Osteocyte (in vitro differentiated cells): ENCODE measurements around the gene KIAA1191. TPM values are rescaled to one million over a fixed set of nuclear protein-coding genes. Genes with fewer than 3 reads are reported as not detected.
"Not testable (repeated sequence)": the region's sequence is repeated elsewhere in the genome, so short reads cannot be mapped to it uniquely, and the experiment has no call there.

Experiments
- DNase-seq: peaks from one replicate; pipeline ENCODE4 v3.0.0; 2021; ENCODE audit warnings: mixed read lengths; ENCODE audit not compliant: unreplicated experiment; ENCODE audit errors: extremely low spot score
- H3K27ac Mint-ChIP-seq: one replicate; pipeline ENCODE4 v1.8.0; 2021; ENCODE audit warnings: mild to moderate bottlenecking, mixed read lengths; ENCODE audit not compliant: unreplicated experiment
- H3K27me3 Mint-ChIP-seq: one replicate; pipeline ENCODE4 v1.8.0; 2021; ENCODE audit warnings: mixed read lengths; ENCODE audit not compliant: unreplicated experiment
- H3K36me3 Mint-ChIP-seq: one replicate; pipeline ENCODE4 v1.8.0; 2021; ENCODE audit warnings: mixed read lengths; ENCODE audit not compliant: unreplicated experiment
- H3K4me1 Mint-ChIP-seq: one replicate; pipeline ENCODE4 v1.8.0; 2021; ENCODE audit warnings: mixed read lengths; ENCODE audit not compliant: unreplicated experiment
- H3K4me3 Mint-ChIP-seq: one replicate; pipeline ENCODE4 v1.8.0; 2021; ENCODE audit warnings: mild to moderate bottlenecking, moderate library complexity, mixed read lengths; ENCODE audit not compliant: unreplicated experiment
- H3K9me3 Mint-ChIP-seq: one replicate; pipeline ENCODE4 v1.8.0; 2021; ENCODE audit warnings: mixed read lengths; ENCODE audit not compliant: unreplicated experiment
- CTCF ChIP-seq: fragments of 200-600 bp; sonication (generic); IDR thresholded peaks from 2 replicates; pipeline ENCODE4 v1.5.0; 2021; ENCODE audit warnings: antibody characterized with exemption, mild to moderate bottlenecking, moderate library complexity
- long read RNA-seq: library from polyadenylated mRNA; unstranded; transcript quantifications from one replicate; pipeline ENCODE4 v2.0.0, GENCODE V29; 2021
- total RNA-seq: library from RNA; stranded (reverse); gene quantifications from 2 replicates; pipeline ENCODE4 v1.2.1, GENCODE V29; 2021

Gene KIAA1191
- total RNA-seq, result 83.3 and 89.7 TPM in 2 replicates
- long read RNA-seq, transcript KIAA1191-201 (9 exons, 2,991 nt), result major isoform, 47 of 122 reads
- long read RNA-seq, partial matches to known transcripts, result 54 of 122 reads
- long read RNA-seq, other reads (novel, unspliced or antisense), result 14 of 122 reads

GRCh38 chr5:176361437-176362232, at the start of gene KIAA1191:
Gene KIAA1191 (minus strand): TSS chr5:176361764. CDS start chr5:176359508, 2,256 bp downstream.
- Mint-ChIP-seq H3K4me1 (peaks cover 20% of the 10 kb centered on the region), H3K27ac (peak within 1 kb of the TSS; percentile 90), H3K36me3 (peaks cover 9% of the 10 kb centered on the region), H3K27me3 (no peaks in the 10 kb centered on the region), H3K4me3 (peak within 1 kb of the TSS; percentile 98), H3K9me3 (no peaks in the 10 kb centered on the region)
- peak; percentile 96 for DNase-seq
- TF ChIP-seq CTCF, result peak; percentile 37

- Mint-ChIP-seq H3K27me3 (no peaks in the 10 kb centered on the region), H3K36me3 (peaks cover 15% of the 10 kb centered on the region), H3K9me3 (no peaks in the 10 kb centered on the region), H3K4me1 (peaks cover 51% of the 10 kb centered on the region), H3K4me3 (no peak overlapping the region), H3K27ac (no peak overlapping the region)
- TF ChIP-seq CTCF, result no peak
- DNase-seq, result no peak
Observed at GRCh38 chr5:176410486-176411180, 49.1 kb upstream of the KIAA1191 start.

- peaks cover 18% of the 10 kb centered on the region for H3K36me3 Mint-ChIP-seq
- no peak overlapping the region for H3K4me3 Mint-ChIP-seq
- peaks cover 43% of the 10 kb centered on the region for H3K4me1 Mint-ChIP-seq
- TF ChIP-seq CTCF, result no peak
- H3K27ac Mint-ChIP-seq, result no peak overlapping the region
- no peaks in the 10 kb centered on the region for H3K9me3 Mint-ChIP-seq
- no peak for DNase-seq
- H3K27me3 Mint-ChIP-seq, result no peaks in the 10 kb centered on the region
Observed at GRCh38 chr5:176409765-176410164, 48.2 kb upstream of the KIAA1191 start.

GRCh38 chr5:176408590-176408989, 47.0 kb upstream of the KIAA1191 start:
- Mint-ChIP-seq H3K36me3 (peaks cover 20% of the 10 kb centered on the region), H3K9me3 (no peaks in the 10 kb centered on the region), H3K4me3 (no peak overlapping the region), H3K27ac (no peak overlapping the region), H3K4me1 (peaks cover 31% of the 10 kb centered on the region), H3K27me3 (no peaks in the 10 kb centered on the region)
- no peak for DNase-seq
- TF ChIP-seq CTCF, result no peak

- H3K36me3 Mint-ChIP-seq, result peaks cover 20% of the 10 kb centered on the region
- not testable (repeated sequence) for H3K27ac Mint-ChIP-seq
Observed at GRCh38 chr5:176408252-176408573, 46.6 kb upstream of the KIAA1191 start.

More at GRCh38 chr5:176408252-176408573, 46.6 kb upstream of the KIAA1191 start:
- DNase-seq, H3K27me3 Mint-ChIP-seq, H3K4me3 Mint-ChIP-seq, H3K9me3 Mint-ChIP-seq: not testable (repeated sequence)
- peaks cover 27% of the 10 kb centered on the region for H3K4me1 Mint-ChIP-seq
